GM21367 (cell line): ENCODE results near the gene PCDHGB5.
"Not testable (repeated sequence)": the region's sequence is repeated elsewhere in the genome, so short reads cannot be mapped to it uniquely, and the experiment has no call there.

Experiments used
- ATAC-seq: cut with Tn5 transposase; IDR thresholded peaks from one replicate; pipeline ENCODE4 v1.9.1; 2021; ENCODE audit not compliant: unreplicated experiment

Gene PCDHGB5

DNA sequence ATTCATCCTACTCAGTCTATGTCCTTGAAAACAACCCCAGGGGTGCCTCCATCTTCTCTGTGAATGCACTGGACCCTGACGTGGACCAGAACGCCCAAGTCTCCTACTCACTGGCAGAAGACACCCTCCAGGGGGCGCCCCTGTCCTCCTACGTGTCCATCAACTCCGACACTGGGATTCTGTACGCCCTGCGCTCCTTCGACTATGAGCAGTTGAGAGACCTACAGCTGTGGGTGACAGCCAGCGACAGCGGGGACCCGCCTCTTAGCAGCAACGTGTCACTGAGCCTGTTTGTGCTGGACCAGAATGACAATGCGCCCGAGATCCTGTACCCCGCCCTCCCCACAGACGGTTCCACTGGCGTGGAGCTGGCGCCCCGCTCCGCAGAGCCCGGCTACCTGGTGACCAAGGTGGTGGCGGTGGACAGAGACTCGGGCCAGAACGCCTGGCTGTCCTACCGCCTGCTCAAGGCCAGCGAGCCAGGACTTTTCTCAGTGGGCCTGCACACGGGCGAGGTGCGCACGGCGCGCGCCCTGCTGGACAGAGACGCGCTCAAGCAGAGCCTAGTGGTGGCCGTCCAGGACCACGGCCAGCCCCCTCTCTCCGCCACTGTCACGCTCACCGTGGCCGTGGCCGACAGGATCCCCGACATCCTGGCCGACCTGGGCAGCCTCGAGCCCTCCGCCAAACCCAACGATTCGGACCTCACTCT is 22.1 kb upstream of the PCDHGB5 start:
- ATAC-seq: not testable (repeated sequence)

DNA sequence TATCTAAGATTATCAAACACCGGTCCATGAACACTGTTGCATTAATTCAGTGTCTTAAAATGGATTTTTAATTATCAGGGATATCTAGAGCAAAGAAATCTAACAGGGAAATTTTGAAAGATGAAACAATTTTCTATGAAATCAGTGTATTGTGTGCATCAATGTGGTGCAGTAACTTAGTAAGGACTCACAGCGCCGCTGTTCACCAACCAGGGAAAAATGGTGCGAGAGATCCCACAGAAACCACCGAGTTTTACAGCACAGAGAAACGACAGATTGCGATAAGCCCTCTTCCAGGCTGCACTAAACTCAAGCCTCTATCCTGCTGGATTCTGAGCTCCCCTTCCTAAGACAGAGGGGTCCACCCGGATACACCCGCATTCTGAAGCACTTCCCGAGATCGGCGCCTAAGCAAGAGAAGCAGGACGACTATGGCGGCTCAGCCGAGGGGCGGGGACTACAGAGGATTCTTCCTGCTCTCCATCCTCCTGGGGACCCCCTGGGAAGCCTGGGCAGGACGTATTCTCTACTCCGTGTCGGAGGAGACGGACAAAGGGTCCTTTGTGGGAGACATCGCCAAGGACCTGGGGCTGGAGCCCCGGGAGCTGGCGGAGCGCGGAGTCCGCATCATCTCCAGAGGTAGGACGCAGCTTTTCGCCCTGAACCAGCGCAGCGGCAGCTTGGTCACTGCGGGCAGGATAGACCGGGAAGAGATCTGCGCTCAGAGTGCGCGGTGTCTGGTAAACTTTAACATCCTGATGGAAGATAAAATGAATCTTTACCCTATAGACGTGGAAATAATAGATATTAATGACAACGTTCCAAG is 15.1 kb upstream of the PCDHGB5 start, which contains the start of gene PCDHGA7:
Gene PCDHGA7, plus strand, starts transcription at position 274 of the 826 bp plus-strand sequence. Its CDS starts 158 bp downstream, at position 432.
- ATAC-seq: no peak

DNA sequence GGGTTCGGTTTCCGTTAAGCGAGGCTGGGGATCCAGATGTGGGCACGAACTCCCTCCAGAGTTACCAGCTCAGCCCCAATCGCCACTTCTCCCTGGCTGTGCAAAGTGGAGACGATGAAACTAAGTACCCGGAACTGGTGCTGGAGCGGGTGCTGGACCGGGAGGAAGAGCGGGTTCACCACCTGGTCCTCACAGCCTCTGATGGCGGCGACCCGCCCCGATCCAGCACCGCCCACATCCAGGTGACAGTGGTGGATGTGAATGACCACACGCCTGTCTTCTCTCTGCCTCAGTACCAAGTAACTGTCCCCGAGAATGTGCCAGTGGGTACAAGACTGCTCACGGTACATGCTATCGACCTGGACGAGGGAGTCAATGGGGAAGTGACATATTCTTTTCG is 14.4 kb upstream of the PCDHGB5 start:
- ATAC-seq: no peak

DNA sequence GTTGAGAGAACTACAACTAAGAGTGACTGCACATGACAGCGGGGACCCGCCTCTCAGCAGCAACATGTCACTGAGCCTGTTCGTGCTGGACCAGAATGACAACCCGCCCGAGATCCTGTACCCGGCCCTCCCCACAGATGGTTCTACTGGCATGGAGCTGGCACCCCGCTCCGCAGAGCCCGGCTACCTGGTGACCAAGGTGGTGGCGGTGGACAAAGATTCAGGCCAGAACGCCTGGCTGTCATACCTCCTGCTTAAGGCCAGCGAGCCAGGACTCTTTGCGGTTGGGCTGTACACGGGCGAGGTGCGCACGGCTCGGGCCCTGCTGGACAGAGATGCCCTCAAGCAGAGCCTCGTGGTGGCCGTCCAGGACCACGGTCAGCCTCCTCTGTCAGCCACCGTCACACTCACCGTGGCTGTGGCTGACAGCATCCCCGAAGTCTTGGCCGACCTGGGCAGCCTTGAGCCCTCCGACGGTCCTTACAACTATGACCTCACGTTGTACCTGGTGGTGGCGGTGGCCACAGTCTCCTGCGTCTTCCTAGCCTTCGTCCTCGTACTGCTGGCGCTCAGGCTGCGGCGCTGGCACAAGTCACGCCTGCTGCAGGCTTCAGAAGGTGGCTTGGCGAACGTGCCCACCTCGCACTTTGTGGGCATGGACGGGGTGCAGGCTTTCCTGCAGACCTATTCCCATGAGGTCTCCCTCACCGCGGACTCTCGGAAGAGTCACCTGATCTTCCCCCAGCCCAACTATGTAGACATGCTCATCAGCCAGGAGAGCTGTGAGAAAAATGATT is 13.1 kb upstream of the PCDHGB5 start:
- ATAC-seq: no peak

DNA sequence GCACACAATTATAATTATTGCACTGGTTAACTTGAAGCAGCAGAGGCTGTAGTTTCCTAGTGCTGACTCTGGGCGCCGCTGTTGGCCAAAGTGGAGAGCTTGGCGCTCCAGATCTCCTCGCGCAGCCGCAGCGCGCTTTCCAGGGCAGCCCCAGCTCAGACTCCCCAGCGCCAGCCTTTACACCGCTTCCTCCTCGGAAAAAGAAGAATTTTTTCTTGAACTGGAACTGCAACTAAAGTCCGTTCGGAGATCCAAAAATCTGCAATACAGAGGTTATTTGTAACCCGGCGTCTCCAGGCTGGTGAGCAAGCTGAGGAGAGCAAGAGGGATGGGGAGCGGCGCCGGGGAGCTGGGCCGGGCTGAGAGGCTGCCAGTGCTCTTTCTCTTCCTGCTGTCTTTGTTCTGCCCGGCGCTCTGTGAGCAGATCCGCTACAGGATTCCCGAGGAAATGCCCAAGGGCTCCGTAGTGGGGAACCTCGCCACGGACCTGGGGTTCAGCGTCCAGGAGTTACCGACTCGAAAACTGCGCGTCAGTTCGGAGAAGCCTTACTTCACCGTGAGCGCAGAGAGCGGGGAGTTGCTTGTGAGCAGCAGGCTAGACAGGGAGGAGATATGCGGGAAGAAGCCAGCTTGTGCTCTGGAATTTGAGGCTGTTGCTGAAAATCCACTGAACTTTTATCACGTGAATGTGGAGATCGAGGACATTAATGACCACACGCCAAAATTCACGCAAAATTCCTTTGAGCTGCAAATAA is 10.0 kb upstream of the PCDHGB5 start, which contains the start of gene PCDHGB4:
Gene PCDHGB4, plus strand, starts transcription at position 142 of the 755 bp plus-strand sequence. Its CDS starts 187 bp downstream, at position 329.
- ATAC-seq: not testable (repeated sequence)

DNA sequence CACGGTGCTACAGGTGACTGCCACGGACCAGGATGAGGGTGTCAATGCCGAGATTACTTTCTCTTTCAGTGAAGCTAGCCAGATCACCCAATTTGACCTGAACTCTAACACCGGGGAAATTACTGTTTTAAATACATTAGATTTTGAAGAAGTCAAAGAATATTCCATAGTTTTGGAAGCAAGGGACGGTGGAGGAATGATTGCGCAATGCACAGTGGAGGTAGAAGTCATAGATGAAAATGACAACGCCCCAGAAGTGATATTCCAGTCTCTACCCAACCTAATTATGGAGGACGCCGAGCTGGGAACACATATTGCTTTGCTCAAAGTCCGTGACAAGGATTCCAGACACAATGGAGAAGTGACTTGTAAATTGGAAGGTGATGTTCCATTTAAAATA is 9.1 kb upstream of the PCDHGB5 start:
- ATAC-seq: no peak

DNA sequence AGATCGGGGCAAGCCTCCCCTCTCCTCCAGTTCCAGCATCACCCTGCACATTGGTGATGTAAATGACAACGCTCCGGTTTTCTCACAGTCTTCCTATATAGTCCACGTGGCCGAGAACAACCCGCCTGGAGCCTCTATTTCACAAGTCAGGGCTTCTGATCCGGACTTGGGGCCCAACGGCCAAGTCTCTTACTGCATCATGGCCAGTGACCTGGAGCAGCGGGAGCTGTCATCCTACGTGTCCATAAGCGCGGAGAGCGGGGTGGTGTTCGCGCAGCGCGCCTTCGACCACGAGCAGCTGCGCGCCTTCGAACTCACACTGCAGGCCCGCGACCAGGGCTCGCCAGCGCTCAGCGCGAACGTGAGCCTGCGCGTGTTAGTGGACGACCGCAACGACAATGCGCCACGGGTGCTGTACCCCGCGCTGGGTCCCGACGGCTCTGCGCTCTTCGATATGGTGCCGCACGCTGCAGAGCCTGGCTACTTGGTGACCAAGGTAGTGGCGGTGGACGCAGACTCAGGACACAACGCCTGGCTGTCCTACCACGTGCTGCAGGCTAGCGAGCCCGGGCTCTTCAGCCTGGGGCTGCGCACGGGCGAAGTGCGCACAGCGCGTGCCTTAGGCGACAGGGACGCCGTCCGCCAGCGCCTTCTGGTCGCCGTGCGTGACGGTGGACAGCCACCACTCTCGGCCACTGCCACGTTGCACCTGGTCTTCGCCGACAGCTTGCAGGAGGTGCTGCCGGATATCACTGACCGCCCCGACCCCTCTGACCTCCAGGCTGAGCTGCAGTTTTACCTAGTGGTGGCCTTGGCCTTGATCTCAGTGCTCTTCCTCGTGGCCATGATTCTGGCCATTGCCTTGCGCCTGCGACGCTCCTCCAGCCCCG is 8.3 kb upstream of the PCDHGB5 start:
- ATAC-seq: no peak

DNA sequence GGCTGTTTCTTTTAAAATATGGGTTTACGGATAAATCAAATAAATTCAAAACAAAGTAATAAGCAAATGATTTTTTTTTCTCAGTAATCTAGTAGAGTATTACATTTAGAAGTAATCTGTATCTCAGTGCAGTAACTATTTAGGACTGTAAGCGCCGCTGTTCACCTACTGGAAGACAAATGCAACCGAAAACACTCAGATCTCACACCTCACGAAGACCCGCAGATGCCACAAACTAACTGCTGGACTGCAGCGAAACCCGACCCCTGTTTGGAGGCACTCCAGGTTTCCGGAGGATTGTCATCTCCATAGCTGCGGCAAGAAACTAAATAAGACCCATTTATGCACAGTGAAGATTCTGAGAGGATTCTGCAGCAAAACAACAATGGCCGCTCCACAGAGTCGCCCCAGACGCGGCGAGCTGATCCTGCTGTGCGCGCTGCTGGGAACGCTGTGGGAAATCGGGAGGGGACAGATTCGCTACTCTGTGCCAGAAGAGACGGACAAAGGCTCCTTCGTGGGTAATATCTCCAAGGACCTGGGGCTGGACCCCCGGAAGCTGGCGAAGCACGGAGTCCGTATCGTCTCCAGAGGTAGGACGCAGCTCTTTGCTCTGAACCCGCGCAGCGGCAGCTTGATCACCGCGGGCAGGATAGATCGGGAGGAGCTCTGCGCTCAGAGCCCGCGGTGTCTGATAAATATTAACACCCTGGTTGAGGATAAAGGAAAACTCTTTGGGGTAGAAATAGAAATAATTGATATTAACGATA is 5.1 kb upstream of the PCDHGB5 start, which contains the start of gene PCDHGA8:
Gene PCDHGA8, plus strand, starts transcription at position 205 of the 770 bp plus-strand sequence. Its CDS starts 181 bp downstream, at position 386.
- ATAC-seq: no peak

DNA sequence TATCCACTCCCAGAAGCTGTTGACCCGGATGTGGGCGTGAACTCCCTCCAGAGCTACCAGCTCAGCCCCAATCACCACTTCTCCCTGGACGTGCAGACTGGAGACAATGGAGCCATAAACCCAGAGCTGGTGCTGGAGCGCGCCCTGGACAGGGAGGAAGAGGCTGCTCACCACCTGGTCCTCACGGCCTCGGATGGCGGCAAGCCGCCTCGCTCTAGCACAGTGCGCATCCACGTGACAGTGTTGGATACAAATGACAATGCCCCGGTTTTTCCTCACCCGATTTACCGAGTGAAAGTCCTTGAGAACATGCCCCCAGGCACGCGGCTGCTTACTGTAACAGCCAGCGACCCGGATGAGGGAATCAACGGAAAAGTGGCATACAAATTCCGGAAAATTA is 4.5 kb upstream of the PCDHGB5 start:
- no peak for ATAC-seq

DNA sequence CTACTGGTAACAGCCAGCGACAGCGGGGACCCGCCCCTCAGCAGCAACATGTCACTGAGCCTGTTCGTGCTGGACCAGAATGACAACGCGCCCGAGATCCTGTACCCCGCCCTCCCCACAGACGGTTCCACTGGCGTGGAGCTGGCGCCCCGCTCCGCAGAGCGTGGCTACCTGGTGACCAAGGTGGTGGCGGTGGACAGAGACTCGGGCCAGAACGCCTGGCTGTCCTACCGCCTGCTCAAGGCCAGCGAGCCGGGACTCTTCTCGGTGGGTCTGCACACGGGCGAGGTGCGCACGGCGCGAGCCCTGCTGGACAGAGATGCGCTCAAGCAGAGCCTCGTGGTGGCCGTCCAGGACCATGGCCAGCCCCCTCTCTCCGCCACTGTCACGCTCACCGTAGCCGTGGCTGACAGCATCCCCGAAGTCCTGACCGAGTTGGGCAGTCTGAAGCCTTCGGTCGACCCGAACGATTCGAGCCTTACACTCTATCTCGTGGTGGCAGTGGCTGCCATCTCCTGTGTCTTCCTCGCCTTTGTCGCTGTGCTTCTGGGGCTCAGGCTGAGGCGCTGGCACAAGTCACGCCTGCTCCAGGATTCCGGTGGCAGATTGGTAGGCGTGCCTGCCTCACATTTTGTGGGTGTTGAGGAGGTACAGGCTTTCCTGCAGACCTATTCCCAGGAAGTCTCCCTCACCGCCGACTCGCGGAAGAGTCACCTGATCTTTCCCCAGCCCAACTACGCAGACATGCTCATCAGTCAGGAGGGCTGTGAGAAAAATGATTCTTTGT is 3.2 kb upstream of the PCDHGB5 start:
- not testable (repeated sequence) for ATAC-seq

DNA sequence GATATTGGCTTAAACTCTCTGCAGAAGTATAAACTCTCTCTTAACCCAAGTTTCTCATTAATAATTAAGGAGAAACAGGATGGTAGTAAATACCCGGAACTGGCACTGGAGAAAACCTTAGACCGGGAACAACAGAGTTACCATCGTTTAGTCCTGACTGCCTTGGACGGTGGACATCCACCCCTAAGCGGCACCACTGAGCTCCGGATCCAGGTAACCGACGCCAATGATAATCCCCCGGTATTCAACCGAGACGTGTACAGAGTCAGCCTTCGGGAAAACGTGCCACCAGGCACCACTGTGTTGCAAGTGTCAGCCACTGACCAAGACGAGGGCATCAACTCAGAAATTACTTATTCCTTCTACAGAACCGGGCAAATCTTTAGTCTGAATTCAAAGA is 861 bp downstream of the PCDHGB5 start:
- no peak for ATAC-seq

DNA sequence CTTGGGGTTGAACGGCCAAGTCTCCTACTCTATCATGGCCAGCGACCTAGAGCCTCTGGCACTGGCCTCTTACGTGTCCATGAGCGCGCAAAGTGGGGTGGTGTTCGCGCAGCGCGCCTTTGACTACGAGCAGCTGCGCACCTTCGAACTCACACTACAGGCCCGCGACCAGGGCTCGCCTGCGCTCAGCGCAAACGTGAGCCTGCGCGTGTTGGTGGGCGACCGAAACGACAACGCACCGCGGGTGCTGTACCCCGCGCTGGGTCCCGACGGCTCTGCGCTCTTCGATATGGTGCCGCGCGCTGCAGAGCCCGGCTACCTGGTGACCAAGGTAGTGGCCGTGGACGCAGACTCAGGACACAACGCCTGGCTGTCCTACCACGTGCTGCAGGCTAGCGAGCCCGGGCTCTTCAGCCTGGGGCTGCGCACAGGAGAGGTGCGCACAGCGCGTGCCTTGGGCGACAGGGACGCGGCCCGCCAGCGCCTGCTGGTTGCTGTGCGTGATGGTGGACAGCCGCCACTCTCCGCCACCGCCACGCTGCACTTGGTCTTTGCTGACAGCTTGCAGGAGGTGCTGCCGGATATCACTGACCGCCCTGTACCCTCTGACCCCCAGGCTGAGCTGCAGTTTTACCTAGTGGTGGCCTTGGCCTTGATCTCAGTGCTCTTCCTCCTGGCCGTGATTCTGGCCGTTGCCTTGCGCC is 2.0 kb downstream of the PCDHGB5 start:
- no peak for ATAC-seq

DNA sequence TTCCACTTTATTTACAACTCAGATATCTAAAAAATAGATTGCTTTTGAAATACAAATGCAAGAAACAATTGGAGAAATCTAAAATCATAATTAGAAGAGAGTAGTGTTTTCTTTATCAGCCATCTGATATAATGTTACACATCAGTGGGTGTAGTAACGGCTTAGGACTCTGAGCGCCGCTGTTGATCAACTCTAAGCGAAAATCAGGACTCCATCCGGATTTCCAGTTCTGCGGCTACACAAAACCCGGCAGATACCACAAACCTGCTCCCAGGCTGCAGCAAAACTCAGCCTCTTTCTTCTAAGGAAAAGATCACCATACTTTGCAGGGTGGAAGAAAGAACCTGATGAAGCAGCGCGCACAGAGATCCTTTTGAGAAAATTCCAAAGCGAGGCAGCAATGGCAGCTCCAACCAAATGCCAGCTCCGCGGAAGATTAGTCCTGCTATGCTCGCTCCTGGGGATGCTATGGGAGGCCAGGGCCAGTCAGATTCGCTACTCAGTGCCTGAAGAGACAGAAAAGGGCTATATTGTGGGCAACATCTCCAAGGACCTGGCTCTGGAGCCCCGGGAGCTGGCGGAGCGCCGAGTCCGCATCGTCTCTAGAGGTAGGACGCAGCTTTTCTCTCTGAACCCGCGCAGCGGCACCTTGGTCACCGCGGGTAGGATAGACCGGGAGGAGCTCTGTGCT is 5.0 kb downstream of the PCDHGB5 start, which contains the start of gene PCDHGA9:
Gene PCDHGA9, plus strand, starts transcription at position 226 of the 691 bp plus-strand sequence. Its CDS starts 175 bp downstream, at position 401.
- no peak for ATAC-seq

DNA sequence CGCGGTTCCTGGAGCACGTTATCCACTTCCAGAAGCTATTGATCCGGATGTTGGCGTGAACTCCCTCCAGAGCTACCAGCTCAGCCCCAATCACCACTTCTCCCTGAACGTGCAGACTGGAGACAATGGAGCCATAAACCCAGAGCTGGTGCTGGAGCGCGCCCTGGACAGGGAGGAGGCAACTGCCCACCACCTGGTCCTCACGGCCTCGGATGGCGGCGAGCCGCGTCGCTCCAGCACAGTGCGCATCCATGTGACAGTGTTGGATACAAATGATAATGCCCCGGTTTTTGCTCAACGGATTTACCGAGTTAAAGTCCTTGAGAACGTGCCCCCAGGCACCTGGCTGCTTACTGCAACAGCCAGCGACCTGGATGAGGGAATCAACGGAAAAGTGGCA is 5.6 kb downstream of the PCDHGB5 start:
- no peak for ATAC-seq

DNA sequence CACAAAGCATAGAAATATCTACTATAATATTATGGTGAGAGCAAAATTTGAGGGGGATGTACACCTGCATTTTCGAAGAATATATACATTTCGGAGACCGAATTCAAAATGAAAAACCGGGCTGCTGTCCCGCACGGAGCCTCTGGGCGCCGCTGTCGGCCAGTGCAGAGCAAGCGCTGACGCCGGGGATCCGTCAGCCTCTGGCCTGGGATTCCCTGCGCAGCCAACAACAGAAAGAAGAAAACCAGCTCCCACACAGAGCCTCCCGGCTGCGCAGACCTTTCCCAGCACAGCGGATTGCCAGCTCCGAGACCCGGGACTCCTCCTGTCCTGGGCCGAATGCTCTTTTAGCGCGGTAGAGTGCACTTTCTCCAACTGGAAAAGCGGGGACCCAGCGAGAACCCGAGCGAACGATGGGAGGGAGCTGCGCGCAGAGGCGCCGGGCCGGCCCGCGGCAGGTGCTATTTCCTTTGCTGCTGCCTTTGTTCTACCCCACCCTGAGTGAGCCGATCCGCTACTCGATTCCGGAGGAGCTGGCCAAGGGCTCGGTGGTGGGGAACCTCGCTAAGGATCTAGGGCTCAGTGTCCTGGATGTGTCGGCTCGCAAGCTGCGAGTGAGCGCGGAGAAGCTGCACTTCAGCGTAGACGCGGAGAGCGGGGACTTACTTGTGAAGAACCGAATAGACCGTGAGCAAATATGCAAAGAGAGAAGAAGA is 10.2 kb downstream of the PCDHGB5 start, which contains the start of gene PCDHGB6:
Gene PCDHGB6, plus strand, starts transcription at position 232 of the 716 bp plus-strand sequence. Its CDS starts 182 bp downstream, at position 414.
- ATAC-seq: not testable (repeated sequence)
